Measurements from ENCODE around the gene MMAB.

GRCh38 chr12:109589240-109589590, 15.9 kb upstream of the MMAB start:
- no peak for TF ChIP-seq POLR2AphosphoS5 (IDR thresholded peaks at IDR 0.05; ENCODE audit: insufficient read depth, low read depth, low read length)
- TF ChIP-seq CTCF (IDR thresholded peaks at IDR 0.05; ENCODE audit: extremely low read depth in 1 of 2, insufficient read depth in 1 of 2, low read depth in 1 of 2, low read length in 2 of 2), result no peak
- TF ChIP-seq EZH2 (IDR thresholded peaks at IDR 0.05; ENCODE audit: borderline replicate concordance, low read depth, low read length, severe bottlenecking), result no peak
- no peak for TF ChIP-seq POLR2A (IDR thresholded peaks at IDR 0.05; ENCODE audit: low read depth, low read length)

Data from endothelial cell of umbilical vein (primary cell).